ENCODE data around the gene PDZD7.

PDZD7 gene

DNA sequence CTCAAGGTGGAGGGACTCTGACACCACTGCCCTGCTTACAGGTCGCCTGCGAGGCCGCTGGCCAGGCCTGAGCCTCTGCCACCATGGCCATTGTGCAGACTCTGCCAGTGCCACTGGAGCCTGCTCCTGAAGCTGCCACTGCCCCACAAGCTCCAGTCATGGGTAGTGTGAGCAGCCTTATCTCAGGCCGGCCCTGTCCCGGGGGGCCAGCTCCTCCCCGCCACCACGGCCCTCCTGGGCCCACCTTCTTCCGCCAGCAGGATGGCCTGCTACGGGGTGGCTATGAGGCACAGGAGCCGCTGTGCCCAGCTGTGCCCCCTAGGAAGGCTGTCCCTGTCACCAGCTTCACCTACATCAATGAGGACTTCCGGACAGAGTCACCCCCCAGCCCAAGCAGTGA lies 28.5 kb downstream of the PDZD7 start:
- no peak for DNase-seq (ENCODE audit: low read depth in 2 of 2)

DNA sequence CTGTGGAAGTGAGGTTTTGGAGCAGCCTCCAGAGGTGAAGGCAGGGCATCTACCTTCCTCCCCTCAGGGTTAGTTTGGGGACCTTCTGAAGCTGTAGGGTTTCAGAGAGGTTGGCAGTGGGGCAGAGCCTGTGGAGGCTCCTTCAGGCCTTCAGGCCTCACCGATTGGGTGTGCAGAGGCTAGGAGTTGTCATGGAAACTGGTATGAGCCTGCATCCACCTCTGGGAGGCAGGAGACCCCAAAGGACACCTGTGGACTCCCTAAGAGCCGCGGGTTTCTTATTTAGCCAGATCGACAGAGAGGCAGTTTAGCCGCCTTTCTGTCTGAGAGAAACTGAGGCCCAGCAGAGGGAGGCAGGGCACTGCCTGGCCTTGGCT lies 29.3 kb downstream of the PDZD7 start:
- no peak for DNase-seq (ENCODE audit: low read depth in 2 of 2)

- no peak for DNase-seq (ENCODE audit: low read depth in 2 of 2)
Measured at GRCh38 chr10:101000915-101001658, 29.8 kb downstream of the PDZD7 start.

- DNase-seq (ENCODE audit: low read depth in 2 of 2) = no peak
Measured at GRCh38 chr10:101000127-101000914, 30.6 kb downstream of the PDZD7 start.

- no peak for DNase-seq (ENCODE audit: low read depth in 2 of 2)
Measured at GRCh38 chr10:100999742-101000126, 31.2 kb downstream of the PDZD7 start, which contains the start of gene LZTS2. Gene LZTS2, plus strand, starts transcription at chr10:100999808. Its CDS starts 2,731 bp downstream, at chr10:101002539.

- peak; percentile 43 to 72 for DNase-seq (ENCODE audit: low read depth in 2 of 2)
Measured at GRCh38 chr10:100998991-100999741, 31.8 kb downstream of the PDZD7 start.

DNA sequence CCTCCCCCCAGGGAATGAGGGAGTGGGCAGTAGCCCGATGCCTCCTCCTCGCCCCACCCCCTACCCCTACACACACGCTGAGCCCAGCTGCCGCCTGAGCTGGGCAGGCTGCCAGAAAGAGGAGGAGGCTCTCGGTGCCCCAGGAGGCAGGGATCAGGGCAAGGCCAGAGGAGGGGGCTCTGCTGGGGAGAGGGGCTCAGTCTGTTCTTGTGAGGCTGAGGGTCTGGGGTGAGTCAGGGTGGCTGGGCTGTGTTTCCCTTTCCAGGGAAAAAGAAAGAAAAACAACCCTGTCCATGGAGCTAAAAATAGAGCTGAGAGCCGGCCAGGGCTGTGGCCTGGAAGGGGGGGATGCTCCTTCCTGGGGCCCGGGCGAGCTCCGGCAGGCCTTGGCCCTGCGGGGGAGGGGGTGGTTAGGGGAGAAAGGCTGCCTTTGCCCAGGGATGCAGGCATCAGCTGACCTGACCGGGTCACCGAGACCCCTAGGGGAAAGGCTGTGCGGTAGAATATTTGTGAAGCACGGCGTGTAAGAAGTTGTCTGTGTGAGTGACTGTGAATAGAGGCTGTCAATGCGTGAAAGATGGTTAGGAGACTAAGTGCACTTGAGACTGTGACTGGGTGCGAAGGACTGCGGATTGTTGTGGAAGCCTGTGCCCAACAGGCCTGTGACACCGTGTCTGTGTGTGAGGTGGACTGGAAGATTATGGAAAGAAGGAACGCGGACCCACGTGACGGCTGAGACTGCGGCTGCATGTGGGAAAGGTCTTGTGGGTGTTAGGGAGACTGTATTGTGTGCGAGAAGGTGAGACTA lies 32.5 kb downstream of the PDZD7 start:
- peak; percentile 41 to 63 for DNase-seq (ENCODE audit: low read depth in 2 of 2)

DNA sequence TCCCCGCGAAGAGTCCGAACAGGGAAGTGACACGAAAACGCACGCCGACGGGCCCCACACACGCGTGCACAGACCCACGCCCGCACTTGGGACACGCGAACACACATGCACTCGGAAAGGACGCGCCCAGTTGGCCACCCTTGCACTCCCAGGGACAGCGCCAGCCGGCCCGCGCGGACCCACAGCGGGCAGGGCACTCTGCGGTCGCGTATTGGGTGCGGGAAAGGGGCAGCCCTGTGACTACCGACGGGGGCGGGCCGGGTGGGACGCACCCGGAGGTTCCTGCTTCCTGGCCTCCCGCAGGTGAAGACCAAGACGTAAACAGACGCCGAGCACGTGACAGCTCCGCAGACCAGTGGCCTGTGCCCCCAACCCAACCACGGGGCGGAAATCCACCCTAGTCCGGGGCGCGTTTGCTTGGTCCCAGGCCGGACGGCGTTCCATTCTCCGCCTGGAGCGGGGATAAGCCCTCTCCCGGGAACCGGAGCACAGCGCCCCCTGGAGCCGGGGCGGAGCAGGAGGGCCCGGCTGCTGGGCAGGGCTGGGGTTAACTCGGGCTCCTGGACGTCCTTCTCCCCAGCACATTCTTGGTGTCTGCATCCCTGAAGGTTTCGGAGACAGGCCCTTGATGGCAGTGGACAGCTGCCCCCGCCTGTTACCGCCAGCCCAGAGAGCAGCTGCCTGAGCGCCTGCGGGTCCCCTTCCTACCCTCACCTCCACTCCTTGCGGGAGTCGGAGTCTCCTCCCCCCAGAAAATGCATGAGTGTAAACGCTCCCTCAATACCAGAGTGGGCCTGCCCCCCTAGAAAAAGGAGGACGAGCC lies 33.4 kb downstream of the PDZD7 start:
- peak; percentile 47 to 64 for DNase-seq (ENCODE audit: low read depth in 2 of 2)

- DNase-seq (ENCODE audit: low read depth in 2 of 2) = no peak
Measured at GRCh38 chr10:100996678-100997359, 34.1 kb downstream of the PDZD7 start.

- DNase-seq (ENCODE audit: low read depth in 2 of 2) = no peak
Measured at GRCh38 chr10:100995181-100995580, 35.7 kb downstream of the PDZD7 start.

GRCh38 chr10:100993986-100994708 lies 36.8 kb downstream of the PDZD7 start:
- DNase-seq (ENCODE audit: low read depth in 2 of 2) = no peak

DNA sequence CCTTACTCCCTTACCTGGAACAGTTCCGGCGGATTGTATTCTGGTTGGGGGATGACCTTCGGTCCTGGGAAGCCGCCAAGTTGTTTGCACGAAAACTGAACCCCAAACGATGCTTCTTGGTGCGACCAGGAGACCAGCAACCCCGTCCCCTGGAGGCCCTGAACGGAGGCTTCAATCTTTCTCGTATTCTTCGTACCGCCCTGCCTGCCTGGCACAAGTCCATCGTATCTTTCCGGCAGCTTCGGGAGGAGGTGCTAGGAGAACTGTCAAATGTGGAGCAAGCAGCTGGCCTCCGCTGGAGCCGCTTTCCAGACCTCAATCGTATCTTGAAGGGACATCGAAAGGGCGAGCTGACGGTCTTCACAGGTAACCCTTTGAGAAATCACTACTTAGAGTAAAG lies 41.8 kb downstream of the PDZD7 start:
- DNase-seq (ENCODE audit: low read depth in 2 of 2) = no peak

GRCh38 chr10:100988166-100988565 lies 42.8 kb downstream of the PDZD7 start:
- DNase-seq (ENCODE audit: low read depth in 2 of 2) = no peak

DNA sequence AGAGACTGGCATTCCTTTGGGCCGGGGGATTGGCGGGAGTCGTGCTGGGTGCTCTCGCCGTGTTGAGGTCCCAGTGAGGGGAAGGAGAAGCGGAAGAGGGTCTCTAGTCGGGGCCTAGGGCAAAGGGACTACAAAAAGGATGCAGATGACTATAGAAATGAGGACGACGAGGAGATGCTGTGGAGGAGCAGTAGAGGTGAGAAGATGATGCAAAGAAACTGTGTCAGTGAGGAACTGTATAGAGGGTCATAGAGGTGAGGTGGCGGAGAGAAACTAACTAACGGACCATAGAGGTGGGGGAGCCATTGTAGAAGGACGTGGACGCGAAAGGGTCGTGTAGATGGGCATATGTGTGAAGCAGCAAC lies 43.3 kb downstream of the PDZD7 start:
- DNase-seq (ENCODE audit: low read depth in 2 of 2) = no peak

- DNase-seq (ENCODE audit: low read depth in 2 of 2) = peak; percentile 76 to 79
Measured at GRCh38 chr10:100986952-100987684, 43.8 kb downstream of the PDZD7 start, which contains the start of the genes MRPL43 and TWNK. Gene MRPL43, minus strand, starts transcription at chr10:100987497. Its CDS starts 54 bp downstream, at chr10:100987443. Gene TWNK, plus strand, starts transcription at chr10:100987543. Its CDS starts 668 bp downstream, at chr10:100988211.

DNA sequence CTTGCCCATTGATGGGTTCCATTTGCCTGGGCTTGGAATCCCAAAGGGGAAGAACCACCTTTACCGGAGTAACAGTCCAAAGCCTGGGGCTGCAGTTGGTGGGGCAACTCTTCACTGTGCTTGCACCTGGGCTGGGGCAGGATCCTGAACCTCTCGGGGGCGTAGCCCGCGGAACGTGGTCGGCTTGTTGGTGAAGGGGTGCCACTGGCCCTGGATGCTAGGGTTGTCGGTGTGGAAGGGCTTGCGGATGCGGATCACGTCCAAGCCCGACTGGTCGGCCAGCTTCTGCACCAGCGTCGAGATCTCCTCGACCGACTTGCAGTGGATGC lies 44.3 kb downstream of the PDZD7 start:
- no peak for DNase-seq (ENCODE audit: low read depth in 2 of 2)

- DNase-seq (ENCODE audit: low read depth in 2 of 2) = no peak
Measured at GRCh38 chr10:100985336-100985735, 45.6 kb downstream of the PDZD7 start.

DNA sequence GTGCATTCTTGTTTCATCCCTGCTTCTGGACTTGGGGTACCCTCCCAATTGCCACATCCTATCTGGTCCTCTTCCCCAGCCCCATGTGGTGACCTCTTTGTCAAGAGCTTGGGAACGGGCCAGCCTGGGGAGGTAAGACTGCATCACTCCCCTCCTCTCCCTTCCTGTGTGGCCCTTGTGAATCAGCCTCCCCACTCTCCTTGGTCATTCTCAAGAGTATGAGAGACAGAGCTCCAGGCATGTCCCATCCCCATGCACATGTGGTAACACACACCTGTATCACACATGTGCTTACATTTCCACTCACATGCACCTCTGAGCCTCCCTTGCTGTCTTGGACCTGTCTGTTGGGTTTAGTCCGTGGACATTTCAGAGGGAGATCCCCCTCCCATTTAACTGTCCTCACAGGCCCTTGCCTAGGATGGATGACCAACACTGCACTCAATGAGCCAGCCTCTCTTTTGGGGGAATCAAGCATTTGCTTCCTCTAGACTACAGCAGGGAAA lies 46.2 kb downstream of the PDZD7 start:
- no peak for DNase-seq (ENCODE audit: low read depth in 2 of 2)
